ENCODE results near the gene FHAD1.

GRCh38 chr1:15322648-15323350, 75.8 kb downstream of the FHAD1 start:
- TF ChIP-seq, protein P1, sequence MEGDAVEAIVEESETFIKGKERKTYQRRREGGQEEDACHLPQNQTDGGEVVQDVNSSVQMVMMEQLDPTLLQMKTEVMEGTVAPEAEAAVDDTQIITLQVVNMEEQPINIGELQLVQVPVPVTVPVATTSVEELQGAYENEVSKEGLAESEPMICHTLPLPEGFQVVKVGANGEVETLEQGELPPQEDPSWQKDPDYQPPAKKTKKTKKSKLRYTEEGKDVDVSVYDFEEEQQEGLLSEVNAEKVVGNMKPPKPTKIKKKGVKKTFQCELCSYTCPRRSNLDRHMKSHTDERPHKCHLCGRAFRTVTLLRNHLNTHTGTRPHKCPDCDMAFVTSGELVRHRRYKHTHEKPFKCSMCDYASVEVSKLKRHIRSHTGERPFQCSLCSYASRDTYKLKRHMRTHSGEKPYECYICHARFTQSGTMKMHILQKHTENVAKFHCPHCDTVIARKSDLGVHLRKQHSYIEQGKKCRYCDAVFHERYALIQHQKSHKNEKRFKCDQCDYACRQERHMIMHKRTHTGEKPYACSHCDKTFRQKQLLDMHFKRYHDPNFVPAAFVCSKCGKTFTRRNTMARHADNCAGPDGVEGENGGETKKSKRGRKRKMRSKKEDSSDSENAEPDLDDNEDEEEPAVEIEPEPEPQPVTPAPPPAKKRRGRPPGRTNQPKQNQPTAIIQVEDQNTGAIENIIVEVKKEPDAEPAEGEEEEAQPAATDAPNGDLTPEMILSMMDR (IDR thresholded peaks at IDR 0.05; ENCODE audit: low read length), result no peak
- TF ChIP-seq EZH2 (IDR thresholded peaks at IDR 0.05; ENCODE audit: borderline replicate concordance, low read length), result no peak

Data from OCI-LY1 (cell line).